Measurements from ENCODE around the gene DBI. TPM values are rescaled to one million over a fixed set of nuclear protein-coding genes. Genes with fewer than 3 reads are reported as not detected.
"Not testable (repeated sequence)": the region's sequence is repeated elsewhere in the genome, so short reads cannot be mapped to it uniquely, and the experiment has no call there.

DBI gene
- total and polyA plus RNA-seq, 3 donors from 2014 or later = 109 to 434 (median 130) TPM

DNA sequence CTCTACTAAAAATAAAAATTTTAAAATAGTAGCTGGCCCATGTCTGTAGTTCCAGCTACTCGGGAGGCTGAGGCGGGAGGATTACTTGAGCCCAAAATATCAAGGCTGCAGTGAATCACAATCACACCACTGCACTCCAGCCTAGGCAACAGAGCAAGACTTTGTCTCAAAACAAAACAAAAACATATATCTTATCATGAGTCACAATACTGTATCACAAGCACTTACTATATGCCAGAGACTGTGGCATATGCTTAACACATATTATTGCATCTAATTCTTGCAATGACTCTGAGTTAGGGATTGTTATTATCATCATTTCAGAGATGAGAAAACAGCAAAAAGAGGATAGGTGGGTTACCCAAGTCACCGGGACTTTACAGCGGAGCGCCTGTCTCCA is 35.3 kb downstream of the DBI start:
- WGBS, 2 donors = 93 to 94% methylated on average over 5 of the region's 5 CpGs
- Histone ChIP-seq H3K4me1 (no peaks in the 10 kb centered on the region), H3K9me3 (no peaks in the 10 kb centered on the region), H3K4me3 (no peak overlapping the region), H3K27ac (no peak overlapping the region), H3K36me3 (ENCODE audit: low read depth, missing control alignments) (no peaks in the 10 kb centered on the region), H3K27me3 (no peaks in the 10 kb centered on the region)
- no peak for DNase-seq
- TF ChIP-seq POLR2A (IDR thresholded peaks at IDR 0.05) = no peak
- no peak for TF ChIP-seq CTCF (IDR thresholded peaks at IDR 0.05)
- intact Hi-C loops (cut with DNase I; ENCODE audit: low total_unique reads) = no loop called here

DNA sequence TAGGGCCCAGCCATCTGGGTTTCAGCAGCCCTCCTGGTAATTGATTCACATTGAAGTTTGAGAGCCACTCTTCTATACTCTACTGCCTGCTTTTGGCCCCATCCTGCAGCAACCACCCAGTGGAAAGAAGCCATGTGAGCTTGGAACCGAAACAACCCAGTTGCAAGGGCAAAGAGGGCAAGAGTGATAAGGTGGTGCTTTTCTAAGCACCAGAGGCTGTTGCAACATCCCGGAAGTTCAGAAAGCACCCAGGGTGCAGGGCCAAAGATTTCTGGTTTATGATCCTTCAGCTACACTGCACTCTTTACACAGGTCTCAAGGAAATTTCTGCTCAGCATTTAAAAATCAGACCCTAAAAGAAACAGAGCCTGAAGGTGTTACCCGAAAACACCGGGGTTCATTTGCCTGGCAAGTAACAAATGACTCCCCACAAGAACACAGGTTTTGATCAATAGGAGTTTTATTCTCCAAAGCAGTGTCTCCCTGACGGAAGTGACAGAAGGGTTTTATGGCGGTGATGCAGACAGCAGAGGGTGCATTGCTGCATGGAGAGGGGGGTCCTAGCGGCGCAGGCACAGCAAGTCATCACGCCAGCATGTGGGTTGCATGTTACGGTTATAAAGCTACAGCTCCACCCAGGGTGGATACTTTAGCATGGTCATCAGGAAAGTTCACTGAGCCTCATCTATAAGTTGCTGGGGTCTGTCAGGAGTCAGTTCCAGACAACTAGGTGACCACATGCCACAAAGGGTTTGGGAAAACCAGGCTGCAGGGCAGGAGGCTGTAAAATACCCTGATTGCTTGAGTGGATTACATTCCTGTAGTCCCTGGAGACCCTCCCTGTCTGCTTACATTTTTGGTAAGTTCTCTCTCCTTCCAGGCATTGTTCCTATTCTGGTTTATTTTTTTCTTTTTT is 36.1 kb downstream of the DBI start:
- intact Hi-C loops (cut with DNase I; ENCODE audit: low total_unique reads) = no loop called here
- Histone ChIP-seq H3K4me3 (no peak overlapping the region), H3K36me3 (ENCODE audit: low read depth, missing control alignments) (no peaks in the 10 kb centered on the region), H3K27ac (no peak overlapping the region), H3K9me3 (no peaks in the 10 kb centered on the region), H3K4me1 (no peaks in the 10 kb centered on the region), H3K27me3 (no peaks in the 10 kb centered on the region)
- TF ChIP-seq CTCF (IDR thresholded peaks at IDR 0.05) = no peak
- TF ChIP-seq POLR2A (IDR thresholded peaks at IDR 0.05) = no peak
- 81 to 84% methylated on average over 10 of the region's 10 CpGs for WGBS, 2 donors
- DNase-seq = no peak

DNA sequence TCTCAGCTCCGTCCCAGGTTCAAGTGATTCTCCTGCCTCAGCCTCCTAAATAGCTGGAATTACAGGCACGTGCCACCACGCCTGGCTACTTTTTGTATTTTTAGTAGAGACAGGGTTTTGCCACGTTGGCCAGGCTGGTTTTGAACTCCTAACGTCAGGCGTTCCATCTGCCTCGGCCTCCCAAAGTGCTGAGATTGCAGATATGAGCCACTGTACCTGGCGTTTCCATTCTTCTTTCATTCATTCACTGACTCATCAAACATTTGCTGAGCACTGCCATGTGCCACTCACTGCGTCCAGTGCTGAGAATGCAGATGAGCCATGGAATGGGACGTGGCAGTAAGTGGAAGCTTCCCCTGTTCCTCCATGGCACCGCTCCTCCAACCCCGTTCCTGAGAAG is 36.8 kb downstream of the DBI start:
- H3K4me3 ChIP-seq; intact Hi-C loops (cut with DNase I; ENCODE audit: low total_unique reads); DNase-seq; H3K27me3 ChIP-seq; H3K36me3 ChIP-seq (ENCODE audit: low read depth, missing control alignments); H3K27ac ChIP-seq; H3K9me3 ChIP-seq; H3K4me1 ChIP-seq: not testable (repeated sequence)
- WGBS, 2 donors = 89% methylated on average over 12 of the region's 12 CpGs

DNA sequence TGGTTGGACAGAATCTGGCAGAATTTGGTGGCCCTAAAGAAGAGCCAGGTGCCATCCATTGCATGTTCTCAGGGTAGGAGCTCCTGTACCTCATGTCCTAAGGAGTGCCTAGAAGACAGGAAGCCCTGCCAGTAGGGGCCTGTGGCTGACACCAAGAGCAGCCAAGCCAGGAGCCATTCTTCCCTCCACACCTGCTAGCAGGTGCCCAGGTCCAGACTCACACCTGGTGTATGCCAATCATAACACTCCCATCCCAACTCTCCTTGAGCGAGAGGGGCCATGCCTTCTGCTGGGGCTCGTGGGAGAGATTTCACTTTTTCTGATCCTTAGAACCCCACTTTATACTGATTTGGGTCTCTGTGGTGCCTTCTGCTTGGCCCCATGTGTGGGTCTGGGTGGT is 38.4 kb downstream of the DBI start:
- intact Hi-C loops (cut with DNase I; ENCODE audit: low total_unique reads) = loop anchor here (5.0 kb wide), 1 partner anchor 67 kb away; no protein-coding TSS in a partner anchor
- 86 to 94% methylated on average over 2 of the region's 2 CpGs for WGBS, 2 donors

More for the DNA sequence above, 38.4 kb downstream of the DBI start:
- Histone ChIP-seq H3K27ac (no peak overlapping the region), H3K27me3 (no peaks in the 10 kb centered on the region), H3K9me3 (no peaks in the 10 kb centered on the region), H3K4me1 (no peaks in the 10 kb centered on the region), H3K36me3 (ENCODE audit: low read depth, missing control alignments) (no peaks in the 10 kb centered on the region), H3K4me3 (no peak overlapping the region)
- no peak for DNase-seq
- TF ChIP-seq CTCF (IDR thresholded peaks at IDR 0.05) (no peak), POLR2A (IDR thresholded peaks at IDR 0.05) (no peak)

All from testis (tissue), 3 donors.